ENCODE measurements around the gene SRSF9. TPM values are rescaled to one million over a fixed set of nuclear protein-coding genes. Genes with fewer than 3 reads are reported as not detected.

SRSF9 gene
- total RNA-seq, 1 experiment from 2014 or later: 244 TPM

DNA sequence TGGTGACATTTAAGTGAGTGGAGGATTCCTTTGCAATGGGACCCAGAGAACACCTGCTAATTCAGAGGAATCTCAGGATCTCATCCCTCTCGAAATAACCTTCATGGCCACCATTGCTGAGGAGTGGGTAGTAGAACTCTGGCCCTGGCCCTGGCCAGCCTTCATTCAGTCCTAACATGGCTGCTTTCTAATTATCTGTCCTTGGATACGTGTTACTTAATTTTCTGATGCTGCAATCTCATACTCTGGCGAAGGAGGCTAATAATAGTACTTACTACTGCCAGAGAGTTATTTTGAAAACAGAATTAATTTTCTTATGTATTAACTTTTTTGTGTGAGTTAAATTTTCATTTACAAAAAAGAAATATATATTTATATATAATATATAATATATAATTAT, 43.8 kb downstream of the SRSF9 start:
- no peak overlapping the region for H3K4me3 Mint-ChIP-seq (ENCODE audit: unreplicated experiment)
- no peak for DNase-seq
- H3K36me3 Mint-ChIP-seq (ENCODE audit: insufficient read depth, unreplicated experiment): peaks cover 15% of the 10 kb centered on the region
- H3K9me3 Mint-ChIP-seq (ENCODE audit: unreplicated experiment): no peaks in the 10 kb centered on the region
- peaks cover 7% of the 10 kb centered on the region for H3K4me1 Mint-ChIP-seq (ENCODE audit: low read depth, unreplicated experiment)
- TF ChIP-seq, protein P1, sequence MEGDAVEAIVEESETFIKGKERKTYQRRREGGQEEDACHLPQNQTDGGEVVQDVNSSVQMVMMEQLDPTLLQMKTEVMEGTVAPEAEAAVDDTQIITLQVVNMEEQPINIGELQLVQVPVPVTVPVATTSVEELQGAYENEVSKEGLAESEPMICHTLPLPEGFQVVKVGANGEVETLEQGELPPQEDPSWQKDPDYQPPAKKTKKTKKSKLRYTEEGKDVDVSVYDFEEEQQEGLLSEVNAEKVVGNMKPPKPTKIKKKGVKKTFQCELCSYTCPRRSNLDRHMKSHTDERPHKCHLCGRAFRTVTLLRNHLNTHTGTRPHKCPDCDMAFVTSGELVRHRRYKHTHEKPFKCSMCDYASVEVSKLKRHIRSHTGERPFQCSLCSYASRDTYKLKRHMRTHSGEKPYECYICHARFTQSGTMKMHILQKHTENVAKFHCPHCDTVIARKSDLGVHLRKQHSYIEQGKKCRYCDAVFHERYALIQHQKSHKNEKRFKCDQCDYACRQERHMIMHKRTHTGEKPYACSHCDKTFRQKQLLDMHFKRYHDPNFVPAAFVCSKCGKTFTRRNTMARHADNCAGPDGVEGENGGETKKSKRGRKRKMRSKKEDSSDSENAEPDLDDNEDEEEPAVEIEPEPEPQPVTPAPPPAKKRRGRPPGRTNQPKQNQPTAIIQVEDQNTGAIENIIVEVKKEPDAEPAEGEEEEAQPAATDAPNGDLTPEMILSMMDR (IDR thresholded peaks at IDR 0.05; ENCODE audit: insufficient read depth in 1 of 2, low read depth in 1 of 2, low read length in 1 of 2, severe bottlenecking in 1 of 2, unreplicated experiment in 1 of 2): no peak
- H3K27ac Mint-ChIP-seq (ENCODE audit: unreplicated experiment): no peak overlapping the region
- Histone ChIP-seq H3K4me1 (no peaks in the 10 kb centered on the region), H3K9me3 (no peaks in the 10 kb centered on the region), H3K27me3 (replicated peaks; ENCODE audit: control insufficient read depth, insufficient read depth, low read length) (no peaks in the 10 kb centered on the region), H3K4me3 (ENCODE audit: low read depth, low read length) (no peak overlapping the region), H3K36me3 (ENCODE audit: control insufficient read depth, insufficient read depth, low read length) (no peaks in the 10 kb centered on the region)
- ChIA-PET CTCF (no interaction called here), POLR2A (no interaction called here)
- no peaks in the 10 kb centered on the region for H3K27me3 Mint-ChIP-seq (ENCODE audit: insufficient read depth, unreplicated experiment)
- BruUV-seq (replicated peaks): no TSS peak
- intact Hi-C loops (cut with micrococcal nuclease; ENCODE audit: unreplicated experiment): no loop called here

- intact Hi-C loops (cut with micrococcal nuclease; ENCODE audit: unreplicated experiment): no loop called here
- TF ChIP-seq, protein P1 (IDR thresholded peaks at IDR 0.05; ENCODE audit: insufficient read depth in 1 of 2, low read depth in 1 of 2, low read length in 1 of 2, severe bottlenecking in 1 of 2, unreplicated experiment in 1 of 2): no peak
- DNase-seq: no peak
- H3K4me1 Mint-ChIP-seq (ENCODE audit: low read depth, unreplicated experiment): peaks cover 7% of the 10 kb centered on the region
- H3K36me3 ChIP-seq (ENCODE audit: control insufficient read depth, insufficient read depth, low read length): no peaks in the 10 kb centered on the region
- no peak overlapping the region for H3K4me3 ChIP-seq (ENCODE audit: low read depth, low read length)
- peaks cover 6% of the 10 kb centered on the region for H3K36me3 Mint-ChIP-seq (ENCODE audit: insufficient read depth, unreplicated experiment)
- no peak overlapping the region for H3K4me3 Mint-ChIP-seq (ENCODE audit: unreplicated experiment)
- H3K27me3 Mint-ChIP-seq (ENCODE audit: insufficient read depth, unreplicated experiment): no peaks in the 10 kb centered on the region
- CTCF ChIA-PET: no interaction called here
- H3K9me3 ChIP-seq: no peaks in the 10 kb centered on the region
- H3K27ac Mint-ChIP-seq (ENCODE audit: unreplicated experiment): no peak overlapping the region
- no peaks in the 10 kb centered on the region for H3K4me1 ChIP-seq
- BruUV-seq (replicated peaks): no TSS peak
- no peaks in the 10 kb centered on the region for H3K27me3 ChIP-seq (replicated peaks; ENCODE audit: control insufficient read depth, insufficient read depth, low read length)
- POLR2A ChIA-PET: no interaction called here
- H3K9me3 Mint-ChIP-seq (ENCODE audit: unreplicated experiment): no peaks in the 10 kb centered on the region
These were observed 46.6 kb downstream of the SRSF9 start for GRCh38 chr12:120422892-120423456.

- H3K4me1 Mint-ChIP-seq (ENCODE audit: low read depth, unreplicated experiment): peaks cover 7% of the 10 kb centered on the region
- no peak overlapping the region for H3K27ac Mint-ChIP-seq (ENCODE audit: unreplicated experiment)
- H3K9me3 Mint-ChIP-seq (ENCODE audit: unreplicated experiment): no peaks in the 10 kb centered on the region
- CTCF ChIA-PET: interaction anchor here (0.6 kb wide), 1 partner anchor 140 kb away, joined by 3 read pairs; no protein-coding TSS in a partner anchor
- BruUV-seq (replicated peaks): no TSS peak
- no peaks in the 10 kb centered on the region for H3K9me3 ChIP-seq
- no peaks in the 10 kb centered on the region for H3K27me3 ChIP-seq (replicated peaks; ENCODE audit: control insufficient read depth, insufficient read depth, low read length)
- no peak overlapping the region for H3K4me3 Mint-ChIP-seq (ENCODE audit: unreplicated experiment)
- POLR2A ChIA-PET: no interaction called here
- no peaks in the 10 kb centered on the region for H3K4me1 ChIP-seq
- no peak overlapping the region for H3K4me3 ChIP-seq (ENCODE audit: low read depth, low read length)
- intact Hi-C loops (cut with micrococcal nuclease; ENCODE audit: unreplicated experiment): no loop called here
- H3K36me3 Mint-ChIP-seq (ENCODE audit: insufficient read depth, unreplicated experiment): peaks cover 6% of the 10 kb centered on the region
- H3K27me3 Mint-ChIP-seq (ENCODE audit: insufficient read depth, unreplicated experiment): no peaks in the 10 kb centered on the region
- DNase-seq: no peak
- TF ChIP-seq, protein P1 (IDR thresholded peaks at IDR 0.05; ENCODE audit: insufficient read depth in 1 of 2, low read depth in 1 of 2, low read length in 1 of 2, severe bottlenecking in 1 of 2, unreplicated experiment in 1 of 2): no peak
- H3K36me3 ChIP-seq (ENCODE audit: control insufficient read depth, insufficient read depth, low read length): no peaks in the 10 kb centered on the region
These were observed 47.8 kb downstream of the SRSF9 start for GRCh38 chr12:120421701-120422100.

All from Caco-2 (cell line).